ENCODE results near the gene OSBPL5.

OSBPL5 gene

GRCh38 chr11:3165152-3165705 lies at the start of gene OSBPL5:
Gene OSBPL5 (minus strand): TSS chr11:3165310. CDS start chr11:3129148, 36,162 bp downstream.
- peak; percentile 88 for DNase-seq

- no peak for DNase-seq
These were observed 49.2 kb upstream of the OSBPL5 start for GRCh38 chr11:3214420-3214699.

GRCh38 chr11:3213659-3214419 lies 48.7 kb upstream of the OSBPL5 start:
- DNase-seq = no peak

GRCh38 chr11:3208272-3208671 lies 43.2 kb upstream of the OSBPL5 start:
- no peak for DNase-seq

GRCh38 chr11:3207526-3208189 lies 42.5 kb upstream of the OSBPL5 start:
- no peak for DNase-seq

- DNase-seq = no peak
These were observed 41.8 kb upstream of the OSBPL5 start for GRCh38 chr11:3206922-3207204.

- no peak for DNase-seq
These were observed 41.2 kb upstream of the OSBPL5 start for GRCh38 chr11:3206156-3206921.

GRCh38 chr11:3205261-3206155 lies 40.4 kb upstream of the OSBPL5 start:
- DNase-seq = no peak

- no peak for DNase-seq
These were observed 39.3 kb upstream of the OSBPL5 start for GRCh38 chr11:3204141-3205015.

- peak; percentile 77 for DNase-seq
These were observed 38.3 kb upstream of the OSBPL5 start for GRCh38 chr11:3203221-3204043.

GRCh38 chr11:3202759-3203158 lies 37.6 kb upstream of the OSBPL5 start:
- no peak for DNase-seq

- no peak for DNase-seq
These were observed 37.2 kb upstream of the OSBPL5 start for GRCh38 chr11:3202305-3202704.

GRCh38 chr11:3201677-3202181 lies 36.6 kb upstream of the OSBPL5 start:
- no peak for DNase-seq

- DNase-seq = no peak
These were observed 36.0 kb upstream of the OSBPL5 start for GRCh38 chr11:3201112-3201581.

- no peak for DNase-seq
These were observed 35.4 kb upstream of the OSBPL5 start for GRCh38 chr11:3200388-3201111.

- no peak for DNase-seq
These were observed 34.6 kb upstream of the OSBPL5 start for GRCh38 chr11:3199537-3200295.

GRCh38 chr11:3198815-3199214 lies 33.7 kb upstream of the OSBPL5 start:
- no peak for DNase-seq

- DNase-seq = no peak
These were observed 32.9 kb upstream of the OSBPL5 start for GRCh38 chr11:3197878-3198528.

Measured in NCI-H69 (cell line).